Parathyroid adenoma (tissue), 2 donors: ENCODE results near the gene SULT2B1.

Experiments
- H2AFZ ChIP-seq: fragments of 300-600 bp; sonication (generic); one replicate; pipeline ENCODE4 v1.7.0; 2017; ENCODE audit warnings: antibody characterized with exemption, mild to moderate bottlenecking
- H3K27ac ChIP-seq: fragments of 300-600 bp; sonication (generic); one replicate; pipeline ENCODE4 v1.7.0; 2017
- H3K27me3 ChIP-seq: fragments of 300-600 bp; sonication (generic); one replicate; pipeline ENCODE4 v1.7.0; 2017; ENCODE audit warnings: low read length; ENCODE audit not compliant: control insufficient read depth, insufficient read depth
- H3K36me3 ChIP-seq: fragments of 300-600 bp; sonication (generic); one replicate; pipeline ENCODE4 v1.7.0; 2017; ENCODE audit warnings: low read length; ENCODE audit not compliant: control insufficient read depth, insufficient read depth
- H3K4me1 ChIP-seq: fragments of 300-600 bp; sonication (generic); one replicate; pipeline ENCODE4 v1.7.0; 2017; ENCODE audit warnings: control low read depth
- H3K4me2 ChIP-seq: fragments of 300-600 bp; sonication (generic); one replicate; pipeline ENCODE4 v1.7.0; 2017; ENCODE audit warnings: low read length
- H3K4me3 ChIP-seq: fragments of 300-600 bp; sonication (generic); one replicate; pipeline ENCODE4 v1.7.0; 2017; ENCODE audit warnings: low read depth, low read length
- H3K79me2 ChIP-seq: fragments of 300-600 bp; sonication (generic); one replicate; pipeline ENCODE4 v1.7.0; 2017; ENCODE audit warnings: control low read depth
- H3K9ac ChIP-seq: fragments of 300-600 bp; sonication (generic); one replicate; pipeline ENCODE4 v1.7.0; 2017; ENCODE audit warnings: mild to moderate bottlenecking
- H3K9me3 ChIP-seq: fragments of 300-600 bp; sonication (generic); one replicate; pipeline ENCODE4 v1.7.0; 2017; ENCODE audit warnings: low read length; ENCODE audit not compliant: control insufficient read depth
- TF ChIP-seq, protein P1 (sequence below): fragments of 300-600 bp; sonication (generic); IDR thresholded peaks from one replicate; pipeline ENCODE4 v1.7.0; 2017; ENCODE audit warnings: antibody characterized with exemption, mild to moderate bottlenecking
- donor health status: primary hyperparathyroidism.

Gene SULT2B1

DNA sequence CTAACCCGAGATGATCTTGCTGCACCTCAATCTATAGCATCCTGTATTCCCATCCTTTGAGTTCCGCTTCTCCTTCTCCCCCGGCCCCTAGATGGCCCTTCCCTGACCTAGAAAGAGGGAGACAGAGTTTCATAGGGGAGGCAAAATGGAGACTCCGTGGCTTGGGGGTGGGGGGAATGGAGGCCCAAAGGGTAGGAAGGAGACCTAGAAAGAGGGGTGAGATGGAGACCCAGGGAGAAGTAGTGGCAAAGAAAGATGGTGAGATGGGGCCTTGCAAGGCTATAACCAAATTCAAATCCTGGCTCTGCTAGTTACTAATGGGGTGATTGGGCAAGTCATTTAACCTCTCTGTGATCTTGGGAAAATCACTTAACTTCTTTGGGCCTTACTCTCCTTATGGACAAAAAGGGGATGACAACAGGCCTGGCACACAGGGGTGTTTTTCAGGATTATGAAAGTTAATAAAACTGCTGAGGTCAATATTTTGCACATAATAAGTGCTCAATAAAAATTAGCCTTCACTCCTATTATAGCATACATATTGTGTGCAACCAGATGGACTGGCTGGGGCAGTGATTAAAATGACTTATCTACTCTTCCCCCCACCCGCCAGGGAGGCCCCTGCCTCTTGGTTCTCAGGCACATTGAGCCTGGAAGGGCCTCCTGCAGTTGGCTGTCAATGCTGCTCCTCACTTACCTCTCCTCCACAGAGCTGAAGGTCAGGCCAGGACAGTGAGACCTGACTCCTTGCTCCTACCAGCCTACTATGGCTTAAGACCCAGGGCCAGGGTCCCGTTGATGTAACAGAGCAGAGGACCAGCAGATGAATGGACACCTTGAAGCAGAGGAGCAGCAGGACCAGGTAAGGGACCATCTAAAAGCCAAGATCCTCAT is 68.0 kb downstream of the SULT2B1 start:
- Histone ChIP-seq H3K27ac (peak overlapping the region; percentile 94), H3K9me3 (no peaks in the 10 kb centered on the region), H3K27me3 (no peaks in the 10 kb centered on the region), H3K4me3 (peak overlapping the region; percentile 92), H3K36me3 (no peaks in the 10 kb centered on the region), H2AFZ (peak overlapping the region; percentile 85), H3K79me2 (peaks cover 4% of the 10 kb centered on the region), H3K4me1 (peaks cover 23% of the 10 kb centered on the region), H3K9ac (peak overlapping the region; percentile 56), H3K4me2 (peak overlapping the region; percentile 97)
- TF ChIP-seq, protein P1, sequence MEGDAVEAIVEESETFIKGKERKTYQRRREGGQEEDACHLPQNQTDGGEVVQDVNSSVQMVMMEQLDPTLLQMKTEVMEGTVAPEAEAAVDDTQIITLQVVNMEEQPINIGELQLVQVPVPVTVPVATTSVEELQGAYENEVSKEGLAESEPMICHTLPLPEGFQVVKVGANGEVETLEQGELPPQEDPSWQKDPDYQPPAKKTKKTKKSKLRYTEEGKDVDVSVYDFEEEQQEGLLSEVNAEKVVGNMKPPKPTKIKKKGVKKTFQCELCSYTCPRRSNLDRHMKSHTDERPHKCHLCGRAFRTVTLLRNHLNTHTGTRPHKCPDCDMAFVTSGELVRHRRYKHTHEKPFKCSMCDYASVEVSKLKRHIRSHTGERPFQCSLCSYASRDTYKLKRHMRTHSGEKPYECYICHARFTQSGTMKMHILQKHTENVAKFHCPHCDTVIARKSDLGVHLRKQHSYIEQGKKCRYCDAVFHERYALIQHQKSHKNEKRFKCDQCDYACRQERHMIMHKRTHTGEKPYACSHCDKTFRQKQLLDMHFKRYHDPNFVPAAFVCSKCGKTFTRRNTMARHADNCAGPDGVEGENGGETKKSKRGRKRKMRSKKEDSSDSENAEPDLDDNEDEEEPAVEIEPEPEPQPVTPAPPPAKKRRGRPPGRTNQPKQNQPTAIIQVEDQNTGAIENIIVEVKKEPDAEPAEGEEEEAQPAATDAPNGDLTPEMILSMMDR, result no peak

DNA sequence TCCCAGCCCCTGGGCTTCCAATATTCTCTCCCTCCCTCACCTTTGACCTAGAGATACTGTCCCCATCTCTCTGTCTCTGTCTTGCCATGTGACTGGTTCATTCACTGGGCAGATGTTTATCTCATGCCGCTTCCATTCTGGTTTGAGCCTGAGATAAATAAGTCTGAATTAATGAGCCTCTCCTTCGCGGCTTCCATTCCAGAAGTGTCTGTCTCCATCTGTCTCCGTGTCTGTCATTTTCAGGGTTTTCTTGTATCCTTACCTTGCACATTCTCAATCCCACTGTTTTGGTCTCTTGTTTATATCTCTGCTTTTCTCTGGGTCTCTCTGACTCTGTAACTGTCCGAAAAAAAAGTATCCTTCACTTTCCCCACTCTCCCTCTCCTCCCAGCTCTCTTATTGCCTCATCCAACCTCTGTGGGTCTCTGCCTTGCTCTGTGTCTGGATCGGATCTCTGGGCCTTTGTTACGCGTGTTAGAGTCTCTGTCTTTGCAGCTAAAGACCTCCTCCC is 71.6 kb downstream of the SULT2B1 start:
- Histone ChIP-seq H3K9me3 (no peaks in the 10 kb centered on the region), H3K27me3 (no peaks in the 10 kb centered on the region), H3K9ac (no peak overlapping the region), H3K4me1 (peaks cover 7% of the 10 kb centered on the region), H3K4me2 (peak overlapping the region; percentile 96), H3K4me3 (peak overlapping the region; percentile 84), H3K27ac (peak overlapping the region; percentile 78), H2AFZ (peak overlapping the region; percentile 75), H3K79me2 (peaks cover under 1% of the 10 kb centered on the region), H3K36me3 (no peaks in the 10 kb centered on the region)
- TF ChIP-seq, protein P1, result no peak

DNA sequence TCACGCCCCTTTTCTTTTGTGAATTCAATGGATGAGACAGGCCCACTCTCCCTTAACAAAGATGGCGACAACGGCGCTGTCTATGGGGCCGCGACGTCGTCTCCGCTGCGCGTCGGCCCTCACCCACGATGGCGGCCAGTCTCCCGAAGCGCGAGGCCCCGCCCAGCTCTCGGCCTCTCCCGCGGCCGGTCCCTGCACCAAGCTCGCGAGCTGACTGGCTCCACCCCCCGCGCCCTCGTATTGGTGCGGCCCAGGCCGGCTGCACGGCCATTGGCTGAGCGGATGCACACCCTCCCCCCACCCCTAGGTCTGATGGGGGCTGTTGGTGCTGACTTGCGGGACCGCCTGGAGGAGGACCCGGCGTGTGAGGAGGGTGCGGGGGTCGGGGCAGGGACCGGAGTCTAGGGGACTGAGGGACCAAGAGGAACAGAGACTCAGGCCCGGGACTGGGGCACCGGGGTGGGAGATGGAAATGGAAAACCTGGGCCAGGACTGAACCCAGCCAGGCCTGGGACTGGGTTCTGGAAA is 72.2 kb downstream of the SULT2B1 start:
- Histone ChIP-seq H3K4me3 (peak overlapping the region; percentile 84), H3K4me1 (peaks cover 7% of the 10 kb centered on the region), H3K4me2 (peak overlapping the region; percentile 96), H3K79me2 (no peaks in the 10 kb centered on the region), H2AFZ (peak overlapping the region; percentile 75), H3K27me3 (no peaks in the 10 kb centered on the region), H3K36me3 (no peaks in the 10 kb centered on the region), H3K9me3 (no peaks in the 10 kb centered on the region), H3K9ac (peak overlapping the region; percentile 25), H3K27ac (peak overlapping the region; percentile 78)
- TF ChIP-seq, protein P1, result no peak

DNA sequence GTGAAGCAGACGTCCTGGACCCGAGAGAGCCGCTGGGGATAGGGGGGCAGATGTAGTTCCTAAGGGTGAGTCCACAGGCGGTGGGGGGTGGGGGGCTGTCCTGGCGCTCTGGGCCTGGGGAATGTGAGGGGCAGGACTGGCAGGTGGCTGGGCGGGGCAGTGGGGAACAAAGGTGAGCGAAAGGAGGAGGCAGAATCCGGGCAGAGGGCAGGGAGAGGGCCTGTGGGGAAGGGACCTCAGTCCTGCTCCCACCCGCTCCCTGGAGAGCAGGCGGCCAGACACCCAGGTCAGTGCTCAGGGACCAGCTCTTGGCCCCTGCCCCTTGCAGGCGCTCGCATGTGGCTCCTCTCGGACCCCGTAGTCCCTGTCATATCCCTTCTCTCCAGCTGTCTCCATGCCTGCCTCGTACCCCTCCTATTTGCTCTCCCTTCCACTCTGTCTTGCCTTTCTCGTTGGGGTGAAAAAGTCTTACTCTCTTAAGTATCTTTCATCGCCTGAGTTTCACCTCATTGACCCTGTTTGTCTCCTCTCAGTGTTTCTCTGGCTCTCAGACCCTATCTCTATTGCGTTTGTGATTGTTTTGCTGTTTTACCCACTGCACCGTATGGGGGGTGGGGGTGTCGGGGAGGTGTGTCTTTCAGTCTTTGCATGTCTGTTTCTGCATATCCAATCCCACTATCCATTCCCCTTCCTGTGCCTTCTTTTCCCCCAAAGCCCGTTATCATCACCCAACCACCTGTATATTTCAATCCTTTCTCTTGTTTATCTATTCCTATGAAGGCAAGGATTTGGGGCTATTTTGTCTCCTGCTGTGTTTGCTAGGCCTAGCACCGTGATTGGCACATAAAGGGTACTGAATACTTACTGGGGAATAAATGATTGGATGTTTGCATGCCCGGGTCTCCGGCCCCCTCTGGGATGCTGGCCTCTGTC is 73.1 kb downstream of the SULT2B1 start:
- peak overlapping the region; percentile 49 for H3K27ac ChIP-seq
- H3K9me3 ChIP-seq, result no peaks in the 10 kb centered on the region
- no peak overlapping the region for H2AFZ ChIP-seq
- peaks cover 7% of the 10 kb centered on the region for H3K4me1 ChIP-seq
- peak overlapping the region; percentile 4 for H3K4me3 ChIP-seq
- no peaks in the 10 kb centered on the region for H3K79me2 ChIP-seq
- H3K4me2 ChIP-seq, result peak overlapping the region; percentile 96
- H3K27me3 ChIP-seq, result no peaks in the 10 kb centered on the region
- no peaks in the 10 kb centered on the region for H3K36me3 ChIP-seq
- TF ChIP-seq, protein P1, result no peak
- no peak overlapping the region for H3K9ac ChIP-seq
